GM12878 (cell line): ENCODE results near the gene TELO2. TPM values are rescaled to one million over a fixed set of nuclear protein-coding genes. Genes with fewer than 3 reads are reported as not detected.

Source experiments
- ATAC-seq: fragments of 200-7000 bp; cut with Tn5 transposase; 3 replicates; pipeline ENCODE4 v1.9.1; 2020; ENCODE audit warnings: mild to moderate bottlenecking, moderate library complexity
- BruUV-seq: library from RNA; stranded (reverse); fragments of 400-500 nt; replicated peaks from 2 replicates; lab custom pipeline; 2021; lab: Mats Ljungman, UMichigan
- CTCF ChIA-PET: fragments of 300-600 bp; sonication (Branson Sonifier 250); formaldehyde crosslinking; extraction: SDS; loops from one replicate; lab custom pipeline; 2021; ENCODE audit warnings: inconsistent platforms; lab: Yijun Ruan, JAX
- POLR2A ChIA-PET: fragments of 350-600 bp; formaldehyde crosslinking; extraction: SDS; loops from one replicate; lab custom pipeline; 2021; ENCODE audit warnings: inconsistent platforms; lab: Charles Lee
- RAD21 ChIA-PET: fragments of 300-600 bp; sonication (Branson Sonifier 250); formaldehyde crosslinking; loops from one replicate; lab custom pipeline; 2023; ENCODE audit warnings: antibody characterized with exemption; ENCODE audit not compliant: unreplicated experiment; lab: Charles Lee
- SMC1A ChIA-PET: fragments of 300-600 bp; sonication (Branson Sonifier 250); formaldehyde crosslinking; loops from one replicate; lab custom pipeline; 2023; ENCODE audit not compliant: unreplicated experiment, uncharacterized antibody; lab: Charles Lee
- DNase-seq: peaks from one replicate; pipeline ENCODE4 v3.0.0-alpha.2; 2011; ENCODE audit warnings: low read depth, low spot score
- FAIRE-seq: peaks from 3 replicates; lab custom pipeline; 2011; peaks lifted over from hg19 to GRCh38; lab: Jason Lieb, UNC
- H2AFZ ChIP-seq: 2 replicates; pipeline ENCODE4 v1.6.0; 2011; ENCODE audit warnings: low read depth, low read length, control low read depth; ENCODE audit not compliant: control insufficient read depth
- H3K27ac ChIP-seq: 2 replicates; pipeline ENCODE4 v1.5.1; 2011; ENCODE audit warnings: control low read depth; ENCODE audit not compliant: control insufficient read depth, insufficient read depth
- H3K27me3 ChIP-seq, 2 experiments: replicated peaks in 1 of 2; 2 replicates each; pipeline versions ENCODE4 v1.6.0 to v1.6.1; 2011; ENCODE audit warnings: low read length in 1 of 2; ENCODE audit not compliant: control insufficient read depth in 2 of 2, insufficient read depth in 2 of 2
- H3K36me3 ChIP-seq, 2 experiments: 2 replicates each; pipeline ENCODE4 v1.5.1; 2011; ENCODE audit warnings: low read length in 1 of 2; ENCODE audit not compliant: control insufficient read depth in 2 of 2, insufficient read depth in 2 of 2
- H3K4me1 ChIP-seq: 2 replicates; pipeline ENCODE4 v1.6.1; 2011; ENCODE audit warnings: mild to moderate bottlenecking, low read length, moderate library complexity, mixed read lengths; ENCODE audit not compliant: control insufficient read depth, insufficient read depth
- H3K4me2 ChIP-seq: 2 replicates; pipeline ENCODE4 v1.6.0; 2011; ENCODE audit warnings: control low read depth; ENCODE audit not compliant: control insufficient read depth, insufficient read depth
- H3K4me3 ChIP-seq: fragments of 200-600 bp; sonication (generic); 2 replicates; pipeline ENCODE4 v1.5.1; 2016
- H3K79me2 ChIP-seq: 2 replicates; pipeline ENCODE4 v1.6.0; 2011; ENCODE audit warnings: low read length; ENCODE audit not compliant: control insufficient read depth, insufficient read depth
- H3K9ac ChIP-seq: 2 replicates; pipeline ENCODE4 v1.8.0; 2011; ENCODE audit warnings: low read length, control low read depth, mixed read lengths; ENCODE audit not compliant: control insufficient read depth, insufficient read depth
- H3K9me3 ChIP-seq: replicated peaks from 3 replicates; pipeline ENCODE4 v1.5.1; 2011; ENCODE audit warnings: mild to moderate bottlenecking, low read length; ENCODE audit not compliant: control insufficient read depth, insufficient read depth
- H4K20me1 ChIP-seq: 2 replicates; pipeline ENCODE4 v1.6.0; 2011; ENCODE audit not compliant: control insufficient read depth, insufficient read depth
- BHLHE40 ChIP-seq, 2 experiments: fragments of 450-650 bp in 1 of 2; IDR thresholded peaks; 2 replicates each; pipeline ENCODE4 v1.6.1; 2011 to 2017; ENCODE audit warnings: low read depth in 2 of 2, borderline replicate concordance in 1 of 2, improper control_type of control experiment in 1 of 2, low read length in 1 of 2, mild to moderate bottlenecking in 1 of 2
- CREM ChIP-seq: IDR thresholded peaks from 2 replicates; pipeline ENCODE4 v1.6.1; 2014; ENCODE audit warnings: antibody characterized with exemption, low read depth
- FOXK2 ChIP-seq: fragments of 450-650 bp; IDR thresholded peaks from 2 replicates; pipeline ENCODE4 v1.6.1; 2017; ENCODE audit warnings: mild to moderate bottlenecking, moderate library complexity
- MTA2 ChIP-seq: fragments of 450-650 bp; IDR thresholded peaks from 2 replicates; pipeline ENCODE4 v1.6.1; 2016; ENCODE audit warnings: low read depth, mild to moderate bottlenecking, moderate library complexity
- PAX8 ChIP-seq: fragments of 450-650 bp; IDR thresholded peaks from 2 replicates; pipeline ENCODE4 v1.6.1; 2017; ENCODE audit warnings: mild to moderate bottlenecking, moderate library complexity
- PML ChIP-seq: IDR thresholded peaks from 2 replicates; pipeline ENCODE4 v1.6.1; 2012; ENCODE audit warnings: low read length, inconsistent platforms
- POLR2AphosphoS5 ChIP-seq: IDR thresholded peaks from 2 replicates; pipeline ENCODE4 v1.6.1; 2011; ENCODE audit warnings: mild to moderate bottlenecking, low read length, inconsistent platforms
- RBBP5 ChIP-seq: fragments of 200-600 bp; sonication (generic); conservative IDR thresholded peaks from 2 replicates; pipeline ENCODE4 v1.6.1; 2016
- SMC3 ChIP-seq: IDR thresholded peaks from 2 replicates; pipeline ENCODE4 v1.6.1; 2011; ENCODE audit warnings: low read length, improper control_type of control experiment, borderline replicate concordance
- SRF ChIP-seq, 2 experiments: IDR thresholded peaks; 2 replicates each; pipeline ENCODE4 v1.6.1; 2011; ENCODE audit warnings: low read depth in 2 of 2, low read length in 2 of 2, mild to moderate bottlenecking in 1 of 2, moderate library complexity in 1 of 2
- YBX1 ChIP-seq: fragments of 450-650 bp; IDR thresholded peaks from 2 replicates; pipeline ENCODE4 v1.6.1; 2016; ENCODE audit warnings: antibody characterized with exemption
- ZNF384 ChIP-seq: IDR thresholded peaks from 2 replicates; pipeline ENCODE4 v1.6.1; 2012; ENCODE audit warnings: low read depth, mild to moderate bottlenecking, low read length, improper control_type of control experiment, borderline replicate concordance
- WGBS: methylation state at CpG from one replicate; pipeline ENCODE4 v1.1.6; 2016; ENCODE audit warnings: low lambda C conversion rate; ENCODE audit not compliant: insufficient replicate concordance, insufficient coverage; ENCODE audit errors: missing lambda C conversion rate; 5-methylcytosine and 5-hydroxymethylcytosine counted together
- in situ Hi-C: fragments of 300-500 bp; cut with MboI; formaldehyde crosslinking; loops from 9 replicates; pipeline ENCODE4 v1.14.3; 2018; ENCODE audit warnings: mixed read lengths
- intact Hi-C: fragments of 100-400 bp; cut with micrococcal nuclease; formaldehyde crosslinking; loops from one replicate; pipeline ENCODE4 v1.14.2; 2022; ENCODE audit not compliant: unreplicated experiment
- polyA plus RNA-seq, 11 experiments: library from polyadenylated mRNA; depleted of rRNA in 4 of 11; unstranded in 6 of 11; stranded (reverse) in 5 of 11; fragments of >200 nt; fragmentation: Nextera tagmentation in 4 of 11; fragmentation: Illumina TruSeq in 1 of 11; extraction: Ambion mirVana in 4 of 11; extraction: Trizol in 1 of 11; gene quantifications; 1 replicate in 1 of 11; 2 replicates in 10 of 11; pipeline versions ENCODE4 v1.2.1 to v1.2.3, GENCODE V29; 2011 to 2016; ENCODE audit warnings: inconsistent platforms in 2 of 11, missing spikeins in 2 of 11, low read depth in 1 of 11
- total RNA-seq, 4 experiments: library from RNA; depleted of rRNA in 3 of 4; stranded (reverse); fragments of >200 nt in 3 of 4; fragmentation: Illumina TruSeq in 1 of 4; extraction: Trizol in 1 of 4; gene quantifications; 2 replicates each; pipeline versions ENCODE4 v1.2.1 to v1.2.3, GENCODE V29; 2013 to 2021
- TF ChIP-seq, protein P1 (sequence below): fragments of 450-650 bp; formaldehyde crosslinking; IDR thresholded peaks from 2 replicates; pipeline ENCODE4 v1.4.0; 2022; ENCODE audit warnings: mild to moderate bottlenecking, moderate library complexity

The TELO2 gene
- total and polyA plus RNA-seq, 10 of the 15 experiments (the other 5 are each of a cell fraction or from before 2014, with no cell fraction given) = 0.55 to 72.8 (median 18.6) TPM

DNA sequence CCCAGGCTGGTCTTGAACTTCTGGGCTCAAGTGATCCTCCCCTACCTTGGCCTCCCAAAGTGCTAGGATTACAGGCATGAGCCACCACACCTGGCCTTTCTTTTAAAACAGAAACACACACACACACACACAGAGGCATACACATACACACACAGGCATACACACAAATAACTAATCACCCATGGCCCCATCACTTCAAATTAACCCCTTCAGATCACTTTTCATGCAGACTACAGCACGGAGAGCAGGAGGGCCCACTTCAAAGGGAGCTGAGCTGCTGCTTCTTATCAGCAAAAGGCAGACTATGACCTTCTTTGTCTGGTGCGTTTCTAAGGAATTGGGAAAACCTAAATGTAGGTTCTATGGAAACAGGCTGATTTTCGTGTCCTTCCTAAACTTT is 20.2 kb upstream of the TELO2 start:
- ChIA-PET POLR2A (interaction anchor here (0.6 to 1.1 kb wide), 6 partner anchors 9 to 731 kb away, joined by 3 to 9 read pairs (median 4); no protein-coding TSS in a partner anchor), RAD21 (interaction anchor here (0.7 kb wide), 2 partner anchors 257 to 306 kb away, joined by 3 to 4 read pairs; no protein-coding TSS in a partner anchor), SMC1A (no interaction called here), CTCF (no interaction called here)
- no peaks in the 10 kb centered on the region for H3K9me3 ChIP-seq
- DNase-seq (no peak), FAIRE-seq (no peak), ATAC-seq (no peak)
- H3K4me3 ChIP-seq = no peak overlapping the region
- H3K27me3 ChIP-seq = no peaks in the 10 kb centered on the region
- H2AFZ ChIP-seq = no peak overlapping the region
- TF ChIP-seq FOXK2 = no peak
- TF ChIP-seq ZNF384 = no peak
- no peak for TF ChIP-seq SRF (IDR thresholded peaks at IDR 0.05; ENCODE audit: low read depth in 2 of 2, low read length in 2 of 2)
- H3K36me3 ChIP-seq = no peaks in the 10 kb centered on the region
- H3K27ac ChIP-seq = no peak overlapping the region
- H3K4me2 ChIP-seq = 0 out of 2 replicates have a peak overlapping the region, but pooled peaks have one; percentile 96
- no peaks in the 10 kb centered on the region for H4K20me1 ChIP-seq
- BruUV-seq = no TSS peak
- intact Hi-C loops = loop anchor here (5.0 kb wide), 1 partner anchor 51 kb away; the partner anchor contains the start of gene UQCC4
- no peak overlapping the region for H3K9ac ChIP-seq
- H3K4me1 ChIP-seq = peaks cover 20% of the 10 kb centered on the region
- WGBS = 65% methylated on average over 3 of the region's 3 CpGs
- peaks cover 53% of the 10 kb centered on the region for H3K79me2 ChIP-seq
- in situ Hi-C loops = no loop called here

GRCh38 chr16:1474082-1474795 is 18.9 kb upstream of the TELO2 start:
- SMC1A ChIA-PET = no interaction called here
- TSS peak; percentile 51 for BruUV-seq
- Histone ChIP-seq H3K9ac (peak overlapping the region; percentile 85), H3K36me3 (no peaks in the 10 kb centered on the region), H3K4me1 (peaks cover 20% of the 10 kb centered on the region), H3K4me2 (peak overlapping the region; percentile 96), H3K79me2 (peaks cover 46% of the 10 kb centered on the region), H2AFZ (peak overlapping the region; percentile 80), H3K27me3 (no peaks in the 10 kb centered on the region), H3K9me3 (no peaks in the 10 kb centered on the region), H4K20me1 (no peaks in the 10 kb centered on the region), H3K4me3 (peak overlapping the region; percentile 93), H3K27ac (peak overlapping the region; percentile 96)
- ATAC-seq (no peak), FAIRE-seq (no peak), DNase-seq (no peak)
- WGBS = 19% methylated on average over 48 of the region's 57 CpGs
- RAD21 ChIA-PET = no interaction called here
- TF ChIP-seq RBBP5 (no peak), BHLHE40 (IDR thresholded peaks at IDR 0.05; ENCODE audit: borderline replicate concordance in 1 of 2, low read depth in 2 of 2, low read length in 1 of 2) (no peak), SMC3 (no peak), YBX1 (no peak), CREM (no peak), MTA2 (no peak), PML (no peak), POLR2AphosphoS5 (no peak), PAX8 (no peak)
- TF ChIP-seq, protein P1, sequence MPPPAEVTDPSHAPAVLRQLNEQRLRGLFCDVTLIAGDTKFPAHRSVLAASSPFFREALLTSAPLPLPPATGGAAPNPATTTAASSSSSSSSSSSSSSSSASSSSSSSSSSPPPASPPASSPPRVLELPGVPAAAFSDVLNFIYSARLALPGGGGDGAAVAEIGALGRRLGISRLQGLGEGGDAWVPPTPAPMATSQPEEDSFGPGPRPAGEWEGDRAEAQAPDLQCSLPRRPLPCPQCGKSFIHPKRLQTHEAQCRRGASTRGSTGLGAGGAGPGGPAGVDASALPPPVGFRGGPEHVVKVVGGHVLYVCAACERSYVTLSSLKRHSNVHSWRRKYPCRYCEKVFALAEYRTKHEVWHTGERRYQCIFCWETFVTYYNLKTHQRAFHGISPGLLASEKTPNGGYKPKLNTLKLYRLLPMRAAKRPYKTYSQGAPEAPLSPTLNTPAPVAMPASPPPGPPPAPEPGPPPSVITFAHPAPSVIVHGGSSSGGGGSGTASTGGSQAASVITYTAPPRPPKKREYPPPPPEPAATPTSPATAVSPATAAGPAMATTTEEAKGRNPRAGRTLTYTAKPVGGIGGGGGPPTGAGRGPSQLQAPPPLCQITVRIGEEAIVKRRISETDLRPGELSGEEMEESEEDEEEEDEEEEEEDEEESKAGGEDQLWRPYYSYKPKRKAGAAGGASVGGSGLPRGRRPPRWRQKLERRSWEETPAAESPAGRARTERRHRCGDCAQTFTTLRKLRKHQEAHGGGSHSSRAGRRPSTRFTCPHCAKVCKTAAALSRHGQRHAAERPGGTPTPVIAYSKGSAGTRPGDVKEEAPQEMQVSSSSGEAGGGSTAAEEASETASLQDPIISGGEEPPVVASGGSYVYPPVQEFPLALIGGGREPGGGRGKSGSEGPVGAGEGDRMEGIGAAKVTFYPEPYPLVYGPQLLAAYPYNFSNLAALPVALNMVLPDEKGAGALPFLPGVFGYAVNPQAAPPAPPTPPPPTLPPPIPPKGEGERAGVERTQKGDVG (CRISPR knock-in tag) = no peak
- intact Hi-C loops (loop anchor here (5.0 kb wide), 1 partner anchor 52 kb away; the partner anchor contains the start of gene UQCC4), in situ Hi-C loops (no loop called here)
- POLR2A ChIA-PET = no interaction called here
- CTCF ChIA-PET = no interaction called here
